Body of pancreas (tissue), 4 donors: ENCODE measurements around the gene PPP1R1A.

Source experiments
- POLR2A ChIP-seq, 3 donors: fragments of 450-650 bp; IDR thresholded peaks; one replicate each; pipeline ENCODE4 v1.6.1; 2016; ENCODE audit warnings: antibody characterized with exemption in 3 of 3, mild to moderate bottlenecking in 2 of 3
- TF ChIP-seq, protein P1 (sequence below), 7 experiments: fragments of 450-650 bp in 4 of 7; fragments of 200-600 bp in 3 of 7; sonication (generic) in 3 of 7; IDR thresholded peaks; one replicate each; pipeline ENCODE4 v1.5.1; 2016 to 2019; ENCODE audit warnings: antibody characterized with exemption in 7 of 7

DNA sequence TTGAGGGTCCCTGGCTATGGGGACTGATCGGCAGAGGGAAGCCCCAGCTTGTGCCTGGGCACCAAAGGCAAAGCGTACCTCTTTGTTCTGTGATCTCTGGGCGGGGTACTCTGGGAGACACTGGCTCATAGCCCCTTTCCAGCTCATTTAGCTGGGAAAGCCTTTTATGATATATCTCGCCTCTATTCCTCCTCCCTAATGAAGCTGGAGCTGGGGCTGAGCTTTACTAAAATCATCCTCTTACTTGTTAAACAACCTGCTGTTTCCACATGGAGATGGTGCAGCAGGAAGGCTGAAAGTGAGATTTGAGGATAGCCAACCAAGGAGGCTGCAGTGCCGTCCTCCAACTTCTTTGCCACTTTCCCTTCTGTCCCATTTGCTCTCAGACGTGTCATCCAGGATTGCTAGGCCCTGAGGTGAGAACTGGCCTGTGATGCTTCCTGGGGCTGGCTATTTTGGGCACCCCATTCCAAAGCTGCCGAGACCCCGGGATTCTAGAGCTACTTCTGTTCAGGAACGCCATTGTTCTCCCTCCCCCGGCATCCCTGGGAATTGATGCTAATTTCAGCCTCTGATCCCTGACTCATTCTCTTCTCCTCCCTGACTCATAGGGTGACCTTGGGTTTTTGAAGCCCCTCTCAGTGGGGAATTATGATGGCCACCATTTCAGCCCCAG, 23.0 kb downstream of the PPP1R1A start:
- TF ChIP-seq POLR2A (IDR thresholded peaks at IDR 0.05), result no peak
- TF ChIP-seq, protein P1, sequence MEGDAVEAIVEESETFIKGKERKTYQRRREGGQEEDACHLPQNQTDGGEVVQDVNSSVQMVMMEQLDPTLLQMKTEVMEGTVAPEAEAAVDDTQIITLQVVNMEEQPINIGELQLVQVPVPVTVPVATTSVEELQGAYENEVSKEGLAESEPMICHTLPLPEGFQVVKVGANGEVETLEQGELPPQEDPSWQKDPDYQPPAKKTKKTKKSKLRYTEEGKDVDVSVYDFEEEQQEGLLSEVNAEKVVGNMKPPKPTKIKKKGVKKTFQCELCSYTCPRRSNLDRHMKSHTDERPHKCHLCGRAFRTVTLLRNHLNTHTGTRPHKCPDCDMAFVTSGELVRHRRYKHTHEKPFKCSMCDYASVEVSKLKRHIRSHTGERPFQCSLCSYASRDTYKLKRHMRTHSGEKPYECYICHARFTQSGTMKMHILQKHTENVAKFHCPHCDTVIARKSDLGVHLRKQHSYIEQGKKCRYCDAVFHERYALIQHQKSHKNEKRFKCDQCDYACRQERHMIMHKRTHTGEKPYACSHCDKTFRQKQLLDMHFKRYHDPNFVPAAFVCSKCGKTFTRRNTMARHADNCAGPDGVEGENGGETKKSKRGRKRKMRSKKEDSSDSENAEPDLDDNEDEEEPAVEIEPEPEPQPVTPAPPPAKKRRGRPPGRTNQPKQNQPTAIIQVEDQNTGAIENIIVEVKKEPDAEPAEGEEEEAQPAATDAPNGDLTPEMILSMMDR (IDR thresholded peaks at IDR 0.05), result no peak
